Fibroblast of the aortic adventitia (primary cell): Measurements from ENCODE around the gene FCGR1A. TPM values are rescaled to one million over a fixed set of nuclear protein-coding genes. Genes with fewer than 3 reads are reported as not detected.
"Not testable (repeated sequence)": the region's sequence is repeated elsewhere in the genome, so short reads cannot be mapped to it uniquely, and the experiment has no call there.

Experiments
- DNase-seq: peaks from one replicate; pipeline ENCODE4 v3.0.0-alpha.2; 2010; ENCODE audit warnings: low read depth
- H3K4me3 ChIP-seq: 2 replicates; pipeline ENCODE4 v1.5.1; 2011; ENCODE audit warnings: low read depth, mild to moderate bottlenecking, control low read depth, low read length, moderate library complexity
- CTCF ChIP-seq: IDR thresholded peaks from 2 replicates; pipeline ENCODE4 v1.5.1; 2011; ENCODE audit warnings: mild to moderate bottlenecking, low read length, control low read depth, inconsistent platforms; ENCODE audit not compliant: insufficient read depth
- total RNA-seq: library from RNA; depleted of rRNA; stranded (reverse); fragments of >200 nt; gene quantifications from 2 replicates; pipeline ENCODE4 v1.2.3, GENCODE V29; 2012; ENCODE audit warnings: low replicate concordance

FCGR1A gene
- total RNA-seq, 1 donor = not detected

DNA sequence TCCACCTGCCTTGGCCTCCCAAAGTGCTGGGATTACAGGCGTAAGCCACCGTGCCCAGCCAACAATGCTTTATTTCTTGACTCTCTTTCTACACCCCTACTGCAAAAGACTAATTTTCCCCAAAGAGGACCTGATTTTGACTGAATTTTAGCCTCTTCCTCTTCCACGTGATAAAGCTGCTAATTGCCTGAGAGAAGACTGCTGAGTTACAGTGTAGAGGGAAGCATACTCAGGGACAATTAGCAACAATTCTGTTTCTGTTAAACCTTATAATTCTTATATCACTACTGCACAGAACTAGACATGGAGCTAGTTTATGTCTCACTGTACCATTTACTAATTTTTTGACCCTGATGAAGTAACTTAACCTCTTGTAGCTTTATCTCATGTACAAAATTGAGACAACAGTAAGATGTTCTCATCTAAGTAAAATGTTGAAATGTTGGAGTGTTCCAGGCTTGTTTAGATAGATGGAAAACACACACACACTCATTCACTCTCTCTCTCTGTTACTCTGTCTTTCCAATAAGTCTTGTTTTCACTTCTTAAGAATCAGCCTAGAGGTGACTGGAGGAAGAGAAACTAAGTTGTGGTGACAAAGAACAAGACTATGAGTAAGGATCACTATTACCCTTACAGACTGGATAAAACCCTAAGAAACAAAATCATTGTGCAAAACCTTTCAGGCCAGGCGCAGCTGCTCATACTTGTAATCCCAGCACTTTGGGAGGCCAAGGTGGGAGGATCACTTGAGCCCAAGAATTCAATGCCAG lies 10.7 kb upstream of the FCGR1A start:
- H3K4me3 ChIP-seq, DNase-seq: not testable (repeated sequence)

DNA sequence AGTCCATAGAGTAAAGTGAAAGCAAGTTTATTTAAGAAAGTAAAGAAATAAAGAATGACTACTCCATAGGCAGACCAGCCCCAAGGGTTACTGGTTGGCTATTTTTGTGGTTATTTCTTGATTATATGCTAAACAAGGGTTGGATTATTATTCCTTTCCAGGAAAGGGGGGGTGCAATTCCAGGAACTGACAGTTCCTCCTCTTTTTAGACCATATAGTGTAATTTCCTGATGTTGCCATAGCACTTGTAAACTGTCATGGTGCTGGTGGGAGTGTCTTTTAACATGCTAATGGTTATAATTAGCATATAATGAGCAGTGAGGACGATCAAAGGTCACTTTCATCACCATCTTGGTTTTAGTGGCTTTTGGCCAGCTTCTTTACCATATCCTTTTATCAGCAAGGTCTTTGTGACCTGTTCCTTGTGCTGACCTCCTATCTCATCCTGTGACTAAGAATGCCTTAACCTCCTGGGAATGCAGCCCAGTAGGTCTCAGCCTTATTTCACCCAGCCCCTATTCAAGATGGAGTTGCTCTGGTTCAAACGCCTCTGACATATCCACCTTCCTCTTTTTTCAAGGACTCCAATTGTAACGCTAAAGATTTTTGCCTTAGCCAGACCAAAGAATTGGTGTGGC lies 6.9 kb upstream of the FCGR1A start:
- DNase-seq = peak; percentile 1
- H3K4me3 ChIP-seq = not testable (repeated sequence)

DNA sequence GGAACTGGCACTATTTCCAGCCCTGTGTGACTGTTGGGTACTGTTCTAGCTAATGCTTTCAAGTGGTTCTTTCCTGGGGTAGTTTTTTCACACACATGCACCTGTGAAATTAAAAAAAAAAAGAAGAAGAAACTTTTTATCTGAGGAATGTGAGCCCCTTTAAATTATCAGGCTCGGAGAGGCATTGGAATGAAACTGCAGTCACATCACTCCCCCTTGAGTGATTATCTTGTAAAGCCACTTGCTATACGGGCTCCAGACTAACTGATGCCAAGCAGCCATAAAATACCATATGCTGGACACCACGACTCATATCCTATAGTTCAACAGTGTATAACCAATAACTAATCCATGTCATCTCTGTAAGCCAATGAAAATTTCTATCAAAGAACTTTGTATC lies 5.4 kb upstream of the FCGR1A start:
- H3K4me3 ChIP-seq, DNase-seq: not testable (repeated sequence)

GRCh38 chr1:149778313-149778712 lies 4.2 kb upstream of the FCGR1A start:
- DNase-seq = not testable (repeated sequence)

DNA sequence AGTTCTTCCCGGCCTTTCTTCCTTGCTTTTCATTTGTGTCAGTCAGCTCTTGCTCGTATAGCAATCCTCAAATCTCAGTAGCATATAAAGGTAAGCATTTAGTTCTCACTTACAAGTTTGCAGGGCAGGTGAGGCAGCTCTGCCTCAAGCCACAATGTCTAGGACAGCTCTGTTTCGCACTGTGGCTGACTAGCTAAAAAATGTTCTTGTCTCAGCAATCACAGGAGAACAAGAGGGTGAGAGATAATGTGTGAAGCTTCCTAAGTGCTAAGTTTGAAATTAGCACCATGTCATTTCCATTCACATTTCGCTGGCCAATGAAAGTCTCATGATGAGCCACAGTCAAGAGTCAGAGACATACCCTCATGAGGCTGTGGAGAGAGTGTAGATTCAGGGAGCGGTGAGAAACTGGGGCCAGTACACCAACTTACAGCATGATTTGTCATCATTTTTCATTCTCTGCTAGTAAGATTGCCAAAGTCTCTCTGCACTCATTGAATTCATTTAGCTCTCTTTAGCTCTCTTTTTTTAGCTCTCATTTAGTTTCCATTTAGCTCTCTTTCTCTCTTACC lies 995 bp upstream of the FCGR1A start:
- H3K4me3 ChIP-seq = not testable (repeated sequence)
- peak; percentile 4 for DNase-seq

More at GRCh38 chr1:149778313-149778712, 4.2 kb upstream of the FCGR1A start:
- not testable (repeated sequence) for H3K4me3 ChIP-seq

- H3K4me3 ChIP-seq, DNase-seq: not testable (repeated sequence)
Measured at GRCh38 chr1:149783289-149783688, 795 bp downstream of the FCGR1A start.

DNA sequence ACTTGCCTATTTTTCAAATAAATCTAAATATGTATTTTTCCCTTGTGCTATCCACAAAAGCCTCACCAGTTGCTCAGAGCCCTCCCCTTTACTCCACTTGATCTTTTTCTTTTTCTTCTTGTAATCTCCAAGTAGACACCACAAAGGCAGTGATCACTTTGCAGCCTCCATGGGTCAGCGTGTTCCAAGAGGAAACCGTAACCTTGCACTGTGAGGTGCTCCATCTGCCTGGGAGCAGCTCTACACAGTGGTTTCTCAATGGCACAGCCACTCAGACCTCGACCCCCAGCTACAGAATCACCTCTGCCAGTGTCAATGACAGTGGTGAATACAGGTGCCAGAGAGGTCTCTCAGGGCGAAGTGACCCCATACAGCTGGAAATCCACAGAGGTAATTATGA lies 1.4 kb downstream of the FCGR1A start:
- DNase-seq, H3K4me3 ChIP-seq: not testable (repeated sequence)

DNA sequence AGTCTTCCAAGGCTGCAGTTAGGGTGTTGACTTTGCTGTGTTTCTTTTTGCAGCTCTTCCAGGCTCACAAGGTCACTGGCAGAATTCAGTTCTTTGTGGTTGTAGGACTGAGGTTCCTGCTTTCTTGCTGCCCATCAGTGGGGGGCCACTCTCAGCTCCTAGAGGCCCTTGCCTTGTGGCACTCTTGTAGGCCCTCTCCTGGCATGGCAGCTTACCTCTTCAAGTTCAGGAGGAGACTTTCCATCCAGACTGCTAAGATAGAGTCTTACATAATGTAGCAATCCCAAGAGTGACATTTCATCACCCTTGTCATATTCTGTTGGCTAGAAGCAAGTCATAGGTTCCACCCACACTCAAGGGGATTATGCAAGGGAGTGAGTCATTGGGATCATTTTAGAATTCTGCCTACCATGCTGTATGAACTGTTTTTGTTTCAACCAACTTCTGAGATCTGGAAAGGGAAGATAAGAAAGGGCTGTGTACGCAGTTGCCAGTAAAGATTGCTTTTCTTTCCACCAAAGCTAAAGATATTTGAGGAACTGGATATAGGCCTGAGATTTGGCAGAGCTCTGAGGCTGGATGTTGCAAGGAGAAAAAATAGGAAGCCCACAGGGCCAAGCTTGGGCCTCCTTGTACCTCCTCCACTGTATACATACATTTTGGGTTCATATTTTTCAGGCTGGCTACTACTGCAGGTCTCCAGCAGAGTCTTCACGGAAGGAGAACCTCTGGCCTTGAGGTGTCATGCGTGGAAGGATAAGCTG lies 5.4 kb downstream of the FCGR1A start:
- not testable (repeated sequence) for DNase-seq, H3K4me3 ChIP-seq

DNA sequence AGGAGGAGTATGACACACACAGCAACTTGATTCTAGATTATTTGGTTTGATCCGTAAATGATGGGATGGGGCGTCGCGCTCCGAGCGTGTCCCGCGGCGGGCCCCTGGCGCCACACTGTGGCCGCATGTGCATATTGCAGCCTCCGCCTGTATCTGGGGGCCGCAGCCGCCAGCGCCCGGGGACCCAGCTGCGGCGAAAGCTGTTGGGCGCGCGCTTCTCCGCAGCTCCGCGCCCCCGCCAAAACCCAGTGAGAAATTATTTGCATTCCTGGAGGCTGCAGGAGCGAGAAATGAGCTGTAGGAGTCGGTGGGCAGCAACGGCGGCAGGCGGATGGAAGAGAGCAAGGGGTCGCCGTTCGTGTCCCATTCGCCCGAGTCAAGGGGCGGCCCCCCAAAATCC lies 10.0 kb downstream of the FCGR1A start:
- peak; percentile 26 for DNase-seq
- peak overlapping the region; percentile 63 for H3K4me3 ChIP-seq
- TF ChIP-seq CTCF = peak; percentile 35

- DNase-seq = peak; percentile 22
- not testable (repeated sequence) for H3K4me3 ChIP-seq
- TF ChIP-seq CTCF = peak; percentile 44
Measured at GRCh38 chr1:149792912-149793515, 10.5 kb downstream of the FCGR1A start.

DNA sequence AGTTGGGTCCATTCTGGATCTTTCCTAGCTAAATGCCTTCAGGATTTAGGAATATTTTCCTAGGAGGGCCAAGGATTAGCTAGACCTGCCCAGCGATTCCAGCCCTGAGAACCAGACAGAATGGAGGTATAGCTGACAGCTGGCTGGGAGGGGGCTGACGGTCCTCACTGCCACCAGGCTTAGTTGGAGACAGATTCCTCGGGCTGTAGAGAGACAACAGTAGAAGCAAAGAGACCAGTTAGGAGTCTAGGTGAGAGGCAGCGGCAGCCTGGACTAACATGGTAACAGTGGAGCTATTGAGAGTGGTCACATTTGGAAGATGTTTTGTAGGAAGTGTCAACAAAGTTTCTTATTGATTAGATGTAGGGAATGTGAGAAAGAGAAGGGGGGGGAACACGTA lies 11.4 kb downstream of the FCGR1A start:
- not testable (repeated sequence) for H3K4me3 ChIP-seq, DNase-seq

DNA sequence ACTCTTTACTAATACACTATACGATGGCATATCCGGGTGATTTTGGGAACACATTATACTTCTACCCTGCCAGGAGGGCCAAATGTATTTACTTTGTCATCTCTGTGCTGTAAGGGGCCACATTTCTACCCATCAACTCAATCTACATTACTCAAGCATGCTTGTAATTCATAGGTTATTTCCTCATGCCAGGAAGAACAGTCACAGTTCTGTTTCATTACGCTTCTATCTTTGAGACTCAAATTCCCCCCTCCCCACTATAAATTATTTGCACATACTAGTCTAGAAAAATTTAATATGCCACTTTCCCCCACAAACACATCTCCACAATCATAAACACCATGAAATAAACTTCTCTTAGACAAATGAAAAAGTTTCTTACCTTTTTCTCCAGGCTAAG lies 19.1 kb downstream of the FCGR1A start:
- H3K4me3 ChIP-seq, DNase-seq: not testable (repeated sequence)

DNA sequence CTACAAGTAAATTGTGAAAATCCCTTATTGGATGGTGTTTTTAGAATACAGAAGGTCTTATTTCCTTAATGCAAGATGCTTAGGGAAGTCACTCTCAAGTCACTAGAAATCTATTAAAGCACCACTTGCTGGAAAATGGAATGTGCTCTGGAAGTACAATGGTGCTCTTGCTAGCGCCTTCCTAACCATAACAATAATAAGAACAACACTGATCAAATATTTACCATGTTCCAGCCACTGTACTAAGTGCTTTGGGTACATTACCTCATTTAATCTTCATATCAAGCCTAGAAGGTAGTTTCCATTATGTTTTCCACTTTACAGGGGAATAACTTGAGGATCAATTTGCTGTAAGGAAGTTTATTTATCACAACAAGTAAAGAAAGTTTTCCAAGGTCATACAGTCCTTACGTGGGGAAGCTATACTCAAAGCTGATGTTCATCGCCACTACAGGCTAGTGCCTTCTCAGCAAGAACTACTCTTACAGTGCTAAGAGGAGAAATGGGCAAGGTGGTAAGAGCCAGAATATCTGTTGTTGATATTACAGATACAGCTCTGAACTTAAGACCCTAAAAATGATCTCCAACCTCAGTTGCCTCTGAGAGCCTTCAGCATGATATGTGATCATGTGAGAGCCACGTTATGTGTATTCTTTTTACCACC lies 22.1 kb downstream of the FCGR1A start:
- not testable (repeated sequence) for H3K4me3 ChIP-seq, DNase-seq

DNA sequence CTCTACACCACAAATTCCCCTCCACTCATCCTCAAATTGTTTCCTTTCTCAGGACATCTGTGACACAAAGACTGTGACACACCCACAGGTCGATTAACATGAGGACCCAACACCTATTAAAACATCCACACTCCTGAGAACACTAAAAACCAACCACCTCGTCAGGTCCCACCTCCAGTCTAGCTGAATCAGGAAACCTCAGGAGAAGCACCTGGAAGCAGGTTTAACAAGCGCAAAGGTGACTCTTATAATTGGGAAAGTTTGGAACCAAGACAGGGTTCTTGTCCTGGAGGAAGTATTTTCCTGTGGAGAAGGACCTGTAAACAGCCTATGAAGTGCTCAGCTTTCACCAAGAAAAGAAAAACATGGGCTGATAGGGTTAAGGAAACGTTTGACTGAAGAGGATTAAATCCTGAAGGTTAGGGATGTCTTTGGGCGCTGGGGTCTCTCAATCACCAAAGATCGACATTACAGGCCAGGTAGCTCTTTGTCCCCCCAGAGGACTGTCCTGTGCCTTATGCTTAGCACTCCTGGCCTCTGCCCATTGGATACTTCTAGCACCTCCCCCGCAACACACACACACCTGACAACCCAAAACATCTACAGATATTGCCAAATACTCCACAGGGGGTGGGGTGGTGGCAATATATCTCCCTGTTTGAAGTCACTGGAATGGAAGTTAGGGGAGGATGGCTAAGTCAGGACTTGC lies 28.4 kb downstream of the FCGR1A start:
- not testable (repeated sequence) for H3K4me3 ChIP-seq, DNase-seq

GRCh38 chr1:149811514-149811889 lies 29.0 kb downstream of the FCGR1A start:
- DNase-seq = peak; percentile 8
- peak overlapping the region; percentile 43 for H3K4me3 ChIP-seq
